ENCODE results near the gene IFT22. TPM values are rescaled to one million over a fixed set of nuclear protein-coding genes. Genes with fewer than 3 reads are reported as not detected.

Gene IFT22
- total and polyA plus RNA-seq, 8 donors = 18.8 to 51.0 (median 46.3) TPM

- peak in 1 of 4 donors; percentile 1 for DNase-seq
- Histone ChIP-seq H3K4me3 (no peak overlapping the region), H3K36me3 (peaks cover 0 to 8% of the 10 kb centered on the region in 2 donors), H3K27me3 (no peaks in the 10 kb centered on the region), H3K9me3 (no peaks in the 10 kb centered on the region), H3K4me1 (peaks cover 8 to 9% of the 10 kb centered on the region in 2 donors), H3K27ac (no peak overlapping the region)
- intact Hi-C loops (cut with DNase I) = no loop called here
- ATAC-seq = no peak
- TF ChIP-seq, protein P1, sequence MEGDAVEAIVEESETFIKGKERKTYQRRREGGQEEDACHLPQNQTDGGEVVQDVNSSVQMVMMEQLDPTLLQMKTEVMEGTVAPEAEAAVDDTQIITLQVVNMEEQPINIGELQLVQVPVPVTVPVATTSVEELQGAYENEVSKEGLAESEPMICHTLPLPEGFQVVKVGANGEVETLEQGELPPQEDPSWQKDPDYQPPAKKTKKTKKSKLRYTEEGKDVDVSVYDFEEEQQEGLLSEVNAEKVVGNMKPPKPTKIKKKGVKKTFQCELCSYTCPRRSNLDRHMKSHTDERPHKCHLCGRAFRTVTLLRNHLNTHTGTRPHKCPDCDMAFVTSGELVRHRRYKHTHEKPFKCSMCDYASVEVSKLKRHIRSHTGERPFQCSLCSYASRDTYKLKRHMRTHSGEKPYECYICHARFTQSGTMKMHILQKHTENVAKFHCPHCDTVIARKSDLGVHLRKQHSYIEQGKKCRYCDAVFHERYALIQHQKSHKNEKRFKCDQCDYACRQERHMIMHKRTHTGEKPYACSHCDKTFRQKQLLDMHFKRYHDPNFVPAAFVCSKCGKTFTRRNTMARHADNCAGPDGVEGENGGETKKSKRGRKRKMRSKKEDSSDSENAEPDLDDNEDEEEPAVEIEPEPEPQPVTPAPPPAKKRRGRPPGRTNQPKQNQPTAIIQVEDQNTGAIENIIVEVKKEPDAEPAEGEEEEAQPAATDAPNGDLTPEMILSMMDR (IDR thresholded peaks at IDR 0.05) = no peak
Observed at GRCh38 chr7:101319401-101319800, 2.2 kb downstream of the IFT22 start.

GRCh38 chr7:101315336-101315735 lies 6.3 kb downstream of the IFT22 start:
- Histone ChIP-seq H3K4me1 (no peaks in the 10 kb centered on the region), H3K27me3 (peaks cover 0 to under 1% of the 10 kb centered on the region in 2 donors), H3K36me3 (peaks cover 0 to 9% of the 10 kb centered on the region in 2 donors), H3K4me3 (no peak overlapping the region), H3K27ac (no peak overlapping the region), H3K9me3 (peaks cover 0 to 9% of the 10 kb centered on the region in 2 donors)
- intact Hi-C loops (cut with DNase I) = no loop called here
- ATAC-seq (peak; percentile 64), DNase-seq (peak in 1 of 4 donors; percentile 29)
- TF ChIP-seq, protein P1 (IDR thresholded peaks at IDR 0.05) = peak; percentile 59 to 64

GRCh38 chr7:101308245-101309085 lies 13.1 kb downstream of the IFT22 start:
- Histone ChIP-seq H3K27me3 (peaks cover 14 to 69% of the 10 kb centered on the region in 2 donors), H3K9me3 (peaks cover 0 to 13% of the 10 kb centered on the region in 2 donors), H3K4me1 (peaks cover 0 to 15% of the 10 kb centered on the region in 2 donors), H3K27ac (no peak overlapping the region), H3K36me3 (no peaks in the 10 kb centered on the region), H3K4me3 (peak overlapping the region; percentile 41 to 49)
- TF ChIP-seq, protein P1 (IDR thresholded peaks at IDR 0.05) = no peak
- ATAC-seq = peak; percentile 99
- intact Hi-C loops (cut with DNase I) = no loop called here
- peak in 3 of 4 donors; percentile 62 to 90 (median 78) for DNase-seq

- H3K27me3 ChIP-seq = peaks cover 36 to 91% of the 10 kb centered on the region in 2 donors
- ATAC-seq = no peak
- H3K4me3 ChIP-seq = no peak overlapping the region
- intact Hi-C loops (cut with DNase I) = no loop called here
- no peaks in the 10 kb centered on the region for H3K36me3 ChIP-seq
- H3K27ac ChIP-seq = no peak overlapping the region
- peaks cover 0 to 20% of the 10 kb centered on the region in 2 donors for H3K4me1 ChIP-seq
- peaks cover 0 to 18% of the 10 kb centered on the region in 2 donors for H3K9me3 ChIP-seq
- TF ChIP-seq, protein P1 (IDR thresholded peaks at IDR 0.05) = no peak
- peak in 1 of 4 donors; percentile 12 for DNase-seq
Observed at GRCh38 chr7:101306307-101306706, 15.3 kb downstream of the IFT22 start.

- intact Hi-C loops (cut with DNase I) = no loop called here
- peak in 1 of 4 donors; percentile 76 for DNase-seq
- peak; percentile 17 for ATAC-seq
- TF ChIP-seq, protein P1 (IDR thresholded peaks at IDR 0.05) = no peak
- Histone ChIP-seq H3K9me3 (peaks cover 0 to 11% of the 10 kb centered on the region in 2 donors), H3K36me3 (no peaks in the 10 kb centered on the region), H3K27ac (no peak overlapping the region), H3K4me3 (no peak overlapping the region), H3K27me3 (peaks cover 60 to 100% of the 10 kb centered on the region in 2 donors), H3K4me1 (peaks cover 0 to 11% of the 10 kb centered on the region in 2 donors)
Observed at GRCh38 chr7:101303102-101303701, 18.4 kb downstream of the IFT22 start.

All from left lung (tissue), 10 donors.